Superior temporal gyrus (tissue), 1 donor: ENCODE measurements around the gene OR13C9.
"Not testable (repeated sequence)": the region's sequence is repeated elsewhere in the genome, so short reads cannot be mapped to it uniquely, and the experiment has no call there.

ENCODE experiments used
- DNase-seq: peaks from one replicate; pipeline ENCODE4 v3.0.0-alpha.2; 2016; ENCODE audit errors: extremely low spot score

Gene OR13C9

GRCh38 chr9:104618104-104618503 lies at the start of gene OR13C9:
TSS of gene OR13C9 (minus strand) at chr9:104618204. CDS start at chr9:104618204, 0 bp downstream.
- DNase-seq: no peak

GRCh38 chr9:104658496-104659195 lies 40.6 kb upstream of the OR13C9 start:
- DNase-seq: no peak

GRCh38 chr9:104635456-104635855 lies 17.5 kb upstream of the OR13C9 start:
- no peak for DNase-seq

GRCh38 chr9:104633976-104634520 lies 16.0 kb upstream of the OR13C9 start:
- no peak for DNase-seq

GRCh38 chr9:104625964-104626363 lies 8.0 kb upstream of the OR13C9 start:
- DNase-seq: not testable (repeated sequence)

GRCh38 chr9:104617418-104617817 lies 586 bp downstream of the OR13C9 start:
- DNase-seq: no peak

GRCh38 chr9:104611213-104611612 lies 6.8 kb downstream of the OR13C9 start:
- no peak for DNase-seq

GRCh38 chr9:104608336-104608735 lies 9.7 kb downstream of the OR13C9 start:
- no peak for DNase-seq

- no peak for DNase-seq
Observed at GRCh38 chr9:104606152-104606551, 11.9 kb downstream of the OR13C9 start.

- not testable (repeated sequence) for DNase-seq
Observed at GRCh38 chr9:104605527-104605926, 12.5 kb downstream of the OR13C9 start, which contains the start of gene OR13C2. TSS of gene OR13C2 (minus strand) at chr9:104605627. CDS start at chr9:104605627, 0 bp downstream.

- no peak for DNase-seq
Observed at GRCh38 chr9:104604801-104605200, 13.2 kb downstream of the OR13C9 start.

- DNase-seq: not testable (repeated sequence)
Observed at GRCh38 chr9:104599313-104599712, 18.7 kb downstream of the OR13C9 start, which contains the start of gene OR13C5. TSS of gene OR13C5 (minus strand) at chr9:104599413. CDS start at chr9:104599413, 0 bp downstream.

- DNase-seq: not testable (repeated sequence)
Observed at GRCh38 chr9:104598749-104599148, 19.3 kb downstream of the OR13C9 start.

GRCh38 chr9:104589626-104590025 lies 28.4 kb downstream of the OR13C9 start:
- no peak for DNase-seq

- DNase-seq: no peak
Observed at GRCh38 chr9:104586496-104587180, 31.4 kb downstream of the OR13C9 start.

GRCh38 chr9:104580562-104580961 lies 37.4 kb downstream of the OR13C9 start:
- no peak for DNase-seq

- no peak for DNase-seq
Observed at GRCh38 chr9:104577263-104577662, 40.7 kb downstream of the OR13C9 start.

GRCh38 chr9:104575456-104575855 lies 42.5 kb downstream of the OR13C9 start:
- DNase-seq: no peak

- DNase-seq: no peak
Observed at GRCh38 chr9:104572612-104573011, 45.4 kb downstream of the OR13C9 start.

GRCh38 chr9:104568868-104569267 lies 49.1 kb downstream of the OR13C9 start, which contains the start of gene OR13C8:
TSS of gene OR13C8 (plus strand) at chr9:104569168. CDS start at chr9:104569168, 0 bp downstream.
- DNase-seq: no peak
